ENCODE data around the gene LRRC8D.

LRRC8D gene

DNA sequence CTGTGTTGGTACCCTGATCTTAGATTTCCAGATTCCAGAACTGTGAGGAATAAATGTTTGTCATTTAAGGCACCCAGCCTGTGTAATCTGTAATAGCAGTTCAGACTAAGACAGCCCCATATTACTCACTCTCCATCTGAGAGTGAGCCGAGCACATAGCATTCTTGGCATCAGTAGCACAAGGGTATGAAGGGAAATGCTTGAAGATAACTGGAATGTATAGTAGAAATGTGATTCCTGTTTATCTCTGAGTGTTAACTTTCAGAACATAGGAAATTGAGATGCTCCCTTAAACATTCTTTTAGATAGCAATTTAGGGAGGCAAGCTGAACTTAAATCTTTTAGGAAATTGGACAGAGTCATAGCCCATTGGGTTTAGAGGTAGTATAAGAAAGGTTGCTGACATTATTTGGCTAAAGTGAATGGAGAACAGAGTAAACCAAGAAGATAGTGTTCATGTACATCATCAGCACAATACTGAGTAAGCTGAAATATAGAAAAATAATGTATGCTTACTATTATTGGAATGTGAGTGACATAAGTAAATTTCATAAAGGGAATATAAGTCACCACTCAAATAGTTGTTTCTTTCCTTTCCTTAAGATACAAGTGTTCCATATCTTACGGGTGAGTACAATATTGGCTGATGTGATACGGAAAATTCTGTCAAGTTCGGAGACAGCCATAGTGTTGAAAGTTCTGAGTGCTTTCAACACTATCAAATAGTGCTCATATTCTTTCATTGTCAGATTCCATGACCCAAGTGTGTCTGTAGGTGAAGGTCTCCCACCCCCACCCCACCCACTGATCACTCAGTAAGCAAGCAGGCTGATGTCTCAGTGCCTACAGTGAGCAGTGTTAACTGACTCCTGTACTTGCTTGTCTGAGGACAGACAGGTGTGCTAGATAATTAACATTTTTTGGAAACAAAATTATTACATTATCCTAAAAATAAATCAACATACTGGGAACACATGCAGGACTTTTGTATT is 73.7 kb downstream of the LRRC8D start:
- no peak overlapping the region for H3K27ac ChIP-seq
- TF ChIP-seq, protein P1, sequence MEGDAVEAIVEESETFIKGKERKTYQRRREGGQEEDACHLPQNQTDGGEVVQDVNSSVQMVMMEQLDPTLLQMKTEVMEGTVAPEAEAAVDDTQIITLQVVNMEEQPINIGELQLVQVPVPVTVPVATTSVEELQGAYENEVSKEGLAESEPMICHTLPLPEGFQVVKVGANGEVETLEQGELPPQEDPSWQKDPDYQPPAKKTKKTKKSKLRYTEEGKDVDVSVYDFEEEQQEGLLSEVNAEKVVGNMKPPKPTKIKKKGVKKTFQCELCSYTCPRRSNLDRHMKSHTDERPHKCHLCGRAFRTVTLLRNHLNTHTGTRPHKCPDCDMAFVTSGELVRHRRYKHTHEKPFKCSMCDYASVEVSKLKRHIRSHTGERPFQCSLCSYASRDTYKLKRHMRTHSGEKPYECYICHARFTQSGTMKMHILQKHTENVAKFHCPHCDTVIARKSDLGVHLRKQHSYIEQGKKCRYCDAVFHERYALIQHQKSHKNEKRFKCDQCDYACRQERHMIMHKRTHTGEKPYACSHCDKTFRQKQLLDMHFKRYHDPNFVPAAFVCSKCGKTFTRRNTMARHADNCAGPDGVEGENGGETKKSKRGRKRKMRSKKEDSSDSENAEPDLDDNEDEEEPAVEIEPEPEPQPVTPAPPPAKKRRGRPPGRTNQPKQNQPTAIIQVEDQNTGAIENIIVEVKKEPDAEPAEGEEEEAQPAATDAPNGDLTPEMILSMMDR (conservative IDR thresholded peaks at IDR 0.05) = no peak

DNA sequence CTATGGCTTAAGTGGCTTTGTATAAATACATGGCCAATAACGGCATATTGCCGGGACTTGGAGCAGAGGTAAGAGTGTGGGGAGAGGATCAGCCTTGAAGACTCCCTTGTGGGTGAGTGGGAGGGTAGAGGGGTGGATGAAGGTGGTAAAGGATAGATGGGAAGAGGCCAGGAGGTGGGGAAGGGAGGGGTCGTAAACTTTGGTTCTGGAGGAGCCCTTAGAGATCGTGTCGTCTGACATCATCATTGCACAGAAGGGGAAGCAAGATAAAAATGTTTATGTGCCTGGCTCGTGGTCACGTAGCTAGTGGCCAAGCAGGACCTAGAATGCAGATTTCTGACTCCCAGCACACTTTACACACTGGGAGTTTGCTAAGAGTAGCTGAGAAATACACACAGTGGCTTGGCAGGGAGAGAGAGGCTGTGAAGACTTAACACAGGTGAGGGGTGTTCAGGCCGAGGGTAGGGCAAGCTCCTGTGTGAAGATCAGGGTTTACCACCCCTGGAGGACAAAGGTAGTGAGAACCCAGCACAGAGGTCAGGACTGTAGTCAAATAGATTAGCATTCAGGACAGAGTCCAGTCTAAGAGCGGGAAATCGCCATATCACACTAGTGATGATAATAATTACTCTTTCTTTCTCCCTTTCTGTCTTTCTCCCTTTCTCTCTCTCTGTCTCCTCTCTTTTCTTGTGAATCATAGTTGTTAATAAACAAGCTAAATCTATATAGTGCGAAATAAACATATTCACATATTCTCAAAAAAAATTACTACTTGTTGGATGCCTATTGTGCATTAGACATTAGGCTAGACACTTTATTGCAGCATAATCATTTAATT is 75.5 kb downstream of the LRRC8D start:
- TF ChIP-seq, protein P1 (conservative IDR thresholded peaks at IDR 0.05) = no peak

DNA sequence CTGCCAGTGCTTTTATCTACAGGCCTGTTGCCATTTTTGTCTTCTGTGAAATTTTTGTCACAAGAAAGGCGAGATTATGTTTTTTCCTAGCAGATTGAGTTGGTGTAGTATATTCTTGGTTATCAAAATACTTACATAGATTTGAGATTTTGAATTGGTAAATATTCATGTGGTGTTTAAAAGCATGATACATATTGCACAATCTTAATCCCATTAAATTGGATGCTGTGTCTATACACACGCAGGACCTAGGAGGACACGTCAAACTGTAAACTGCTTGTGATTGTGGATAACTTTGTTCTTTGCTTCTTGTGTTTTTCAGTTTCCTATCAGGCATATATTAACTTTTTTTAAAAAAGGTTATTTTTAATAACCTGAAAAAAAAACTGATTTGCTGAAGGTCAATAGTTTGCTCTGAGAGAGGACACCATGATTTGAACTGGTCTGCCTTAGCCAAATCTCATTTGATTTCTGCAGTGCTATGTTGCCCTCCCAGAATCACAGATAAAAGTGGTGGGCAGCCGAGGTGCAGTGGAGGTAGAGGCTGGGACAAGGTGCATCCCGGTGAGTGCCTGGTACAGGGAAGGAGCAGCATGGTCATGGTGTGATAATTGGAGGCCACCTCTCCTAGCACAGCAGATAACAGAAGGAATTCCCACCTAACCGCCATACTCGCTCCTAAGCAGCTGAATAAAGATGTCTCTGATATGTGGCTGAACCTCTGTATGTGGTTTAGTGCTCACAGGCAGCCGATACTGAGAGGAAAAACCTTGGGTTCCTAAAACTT is 76.7 kb downstream of the LRRC8D start:
- TF ChIP-seq, protein P1 (conservative IDR thresholded peaks at IDR 0.05) = no peak
- peak overlapping the region; percentile 33; the same call in 1 of the 2 replicates for H3K27ac ChIP-seq

More for the DNA sequence above, 75.5 kb downstream of the LRRC8D start:
- no peak overlapping the region for H3K27ac ChIP-seq

DNA sequence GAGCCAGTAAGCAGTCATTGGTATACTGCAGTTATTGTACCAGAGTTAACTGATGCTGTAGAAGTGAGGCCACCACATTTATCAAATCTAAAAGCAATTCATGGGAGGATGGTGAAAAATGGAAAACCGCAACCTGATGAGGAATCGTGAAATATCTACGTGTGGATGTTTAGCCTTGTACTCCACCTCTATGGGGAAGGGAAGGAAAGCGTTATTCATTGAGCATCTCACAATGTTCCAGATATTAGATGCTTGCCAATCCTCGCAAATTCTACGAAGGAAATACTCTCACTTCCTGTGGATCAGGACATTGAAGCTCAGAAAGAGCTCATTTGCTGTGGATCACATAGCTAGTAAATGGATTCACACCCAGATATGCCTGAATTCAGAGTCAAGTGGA is 77.3 kb downstream of the LRRC8D start:
- peak overlapping the region; percentile 33; the same call in 1 of the 2 replicates for H3K27ac ChIP-seq
- TF ChIP-seq, protein P1 (conservative IDR thresholded peaks at IDR 0.05) = no peak

DNA sequence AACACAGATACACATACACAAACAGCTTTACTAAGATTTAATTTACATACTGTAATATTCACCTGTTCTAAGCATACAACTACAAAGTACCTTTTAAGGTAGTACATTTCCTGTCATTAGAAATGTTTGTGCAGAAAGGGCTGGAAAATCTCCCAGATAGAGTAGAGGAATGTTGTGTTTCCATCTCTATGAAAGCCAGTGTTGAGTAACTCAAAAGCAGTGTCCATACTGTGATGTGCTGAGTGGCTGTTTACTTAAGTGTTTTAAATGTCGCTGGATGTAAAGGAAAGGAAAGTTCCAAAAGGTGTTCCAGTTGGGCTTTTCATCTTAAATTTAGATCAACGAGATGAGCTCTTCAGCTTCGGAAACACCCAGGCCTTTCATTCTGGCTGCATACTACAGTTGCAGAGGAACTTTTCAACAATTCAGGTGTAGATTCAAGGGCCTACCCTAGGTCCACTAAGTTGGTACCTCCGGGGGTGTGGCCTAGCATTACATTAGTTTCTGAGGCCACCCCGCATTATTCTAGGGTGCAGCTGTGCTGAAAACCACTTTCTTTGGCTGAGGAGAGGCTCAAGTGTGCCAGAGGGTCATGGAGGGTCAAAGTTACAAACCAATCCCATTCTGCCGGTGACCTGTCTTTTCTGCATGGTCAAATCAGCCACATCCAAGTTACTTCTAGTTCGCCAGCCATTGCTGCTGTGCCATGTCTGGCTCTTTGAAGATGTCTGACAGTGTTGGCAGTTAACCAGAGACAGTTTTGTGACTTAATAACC is 78.1 kb downstream of the LRRC8D start:
- TF ChIP-seq, protein P1 (conservative IDR thresholded peaks at IDR 0.05) = no peak
- peak overlapping the region; percentile 33; the same call in 1 of the 2 replicates for H3K27ac ChIP-seq

DNA sequence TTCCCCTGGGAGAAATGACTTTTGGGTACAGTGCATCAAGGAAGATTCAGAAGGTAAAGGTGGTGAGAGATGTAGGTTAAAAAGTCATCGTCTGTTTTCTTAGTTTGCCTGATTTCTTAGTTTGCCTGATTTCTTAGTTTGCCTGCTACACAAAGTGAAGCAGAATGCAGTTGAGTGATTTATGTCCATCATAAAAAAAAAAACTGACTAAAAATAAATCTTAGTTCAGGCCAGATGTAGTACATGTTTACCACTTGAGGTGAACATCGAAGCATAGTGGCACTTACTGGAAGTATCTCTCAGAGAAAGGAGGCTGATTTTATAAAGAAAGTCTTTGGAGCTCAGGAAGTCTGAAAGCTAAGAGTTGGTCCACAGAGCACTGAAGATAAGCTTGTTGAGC is 79.5 kb downstream of the LRRC8D start:
- TF ChIP-seq, protein P1 (conservative IDR thresholded peaks at IDR 0.05) = no peak
- no peak overlapping the region for H3K27ac ChIP-seq
